ENCODE measurements around the gene GPR39. TPM values are rescaled to one million over a fixed set of nuclear protein-coding genes. Genes with fewer than 3 reads are reported as not detected.
"Not testable (repeated sequence)": the region's sequence is repeated elsewhere in the genome, so short reads cannot be mapped to it uniquely, and the experiment has no call there.

The GPR39 gene
- total RNA-seq, 1 donor from 2014 or later, result 1.6 TPM

DNA sequence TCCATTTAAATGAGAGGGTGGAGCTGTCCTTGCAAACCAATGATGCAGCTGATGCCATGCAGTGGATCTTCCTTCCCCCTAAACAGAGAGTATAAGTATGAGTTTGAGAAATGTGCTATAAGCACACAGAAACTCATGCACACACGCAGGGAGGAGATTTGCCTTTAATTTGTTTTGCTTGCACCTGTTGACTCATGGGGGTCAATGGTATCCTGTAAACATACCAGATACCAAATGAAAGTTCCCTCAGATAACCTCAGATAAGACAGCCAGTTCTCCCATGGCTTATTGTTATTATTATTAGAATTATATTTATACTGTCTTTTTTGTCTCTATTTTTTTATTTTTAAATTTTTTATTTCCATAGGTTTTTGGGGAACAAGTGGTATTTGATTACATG, 29.5 kb upstream of the GPR39 start:
- Histone ChIP-seq H3K4me3 (ENCODE audit: low read length in 3 of 3) (no peak overlapping the region), H3K9ac (ENCODE audit: low read depth in 1 of 3, low read length in 3 of 3) (no peak overlapping the region), H3K27ac (ENCODE audit: low read depth, low read length) (no peak overlapping the region), H3K27me3 (ENCODE audit: control insufficient read depth in 3 of 3, insufficient read depth in 3 of 3, low read length in 3 of 3) (peaks cover 0 to 3% (median 0%) of the 10 kb centered on the region in 3 donors), H3K36me3 (ENCODE audit: control insufficient read depth in 3 of 3, insufficient read depth in 3 of 3, low read length in 3 of 3) (no peaks in the 10 kb centered on the region), H3K9me3 (ENCODE audit: control insufficient read depth in 3 of 3, low read length in 3 of 3) (no peaks in the 10 kb centered on the region), H3K4me1 (ENCODE audit: control insufficient read depth in 3 of 3, insufficient read depth in 3 of 3, low read length in 3 of 3) (no peaks in the 10 kb centered on the region)

DNA sequence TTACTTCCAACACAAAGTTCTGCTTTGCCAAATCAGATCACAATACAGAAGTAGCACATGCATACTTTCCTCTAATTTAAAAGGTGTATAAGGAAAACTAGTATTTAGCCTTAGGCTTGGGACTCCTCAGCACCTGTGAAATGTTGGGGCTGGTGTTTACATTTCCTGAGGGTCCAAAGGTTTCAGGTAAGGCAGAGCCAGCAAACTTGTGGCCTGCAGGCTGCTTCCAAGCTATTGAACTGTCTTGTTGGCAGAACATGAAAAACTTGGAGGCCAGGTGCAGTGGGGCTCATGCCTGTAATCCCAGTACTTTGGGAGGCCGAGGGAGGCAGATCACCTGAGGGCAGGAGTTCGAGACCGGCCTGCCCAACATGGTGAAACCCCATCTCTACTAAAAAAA, 26.5 kb upstream of the GPR39 start:
- Histone ChIP-seq H3K9me3 (ENCODE audit: control insufficient read depth in 3 of 3, low read length in 3 of 3) (no peaks in the 10 kb centered on the region), H3K9ac (ENCODE audit: low read depth in 1 of 3, low read length in 3 of 3) (no peak overlapping the region), H3K36me3 (ENCODE audit: control insufficient read depth in 3 of 3, insufficient read depth in 3 of 3, low read length in 3 of 3) (no peaks in the 10 kb centered on the region), H3K27ac (ENCODE audit: low read depth, low read length) (no peak overlapping the region), H3K4me1 (ENCODE audit: control insufficient read depth in 3 of 3, insufficient read depth in 3 of 3, low read length in 3 of 3) (no peaks in the 10 kb centered on the region), H3K27me3 (ENCODE audit: control insufficient read depth in 3 of 3, insufficient read depth in 3 of 3, low read length in 3 of 3) (no peaks in the 10 kb centered on the region), H3K4me3 (ENCODE audit: low read length in 3 of 3) (no peak overlapping the region)

DNA sequence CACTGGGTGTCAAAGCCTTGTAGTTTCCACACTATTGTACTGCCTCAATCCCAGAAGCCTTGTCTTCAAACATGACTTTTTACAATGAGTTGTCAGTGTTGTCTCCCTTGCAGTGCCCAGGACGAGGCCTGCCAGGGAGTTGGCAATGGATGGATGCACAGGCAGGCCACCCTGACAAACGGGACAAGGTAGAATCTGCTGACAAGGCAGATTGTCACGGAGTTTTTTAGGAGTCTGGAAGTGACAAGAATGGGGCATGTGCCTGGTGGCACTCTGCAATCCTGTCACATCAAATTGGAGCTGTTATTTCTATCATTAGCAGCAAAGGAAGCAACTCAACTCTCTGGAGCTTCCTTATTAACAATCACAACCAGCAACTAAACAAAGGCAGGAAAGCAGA, 25.2 kb upstream of the GPR39 start:
- Histone ChIP-seq H3K27ac (ENCODE audit: low read depth, low read length) (no peak overlapping the region), H3K9me3 (ENCODE audit: control insufficient read depth in 3 of 3, low read length in 3 of 3) (no peaks in the 10 kb centered on the region), H3K9ac (ENCODE audit: low read depth in 1 of 3, low read length in 3 of 3) (no peak overlapping the region), H3K4me1 (ENCODE audit: control insufficient read depth in 3 of 3, insufficient read depth in 3 of 3, low read length in 3 of 3) (no peaks in the 10 kb centered on the region), H3K36me3 (ENCODE audit: control insufficient read depth in 3 of 3, insufficient read depth in 3 of 3, low read length in 3 of 3) (no peaks in the 10 kb centered on the region), H3K27me3 (ENCODE audit: control insufficient read depth in 3 of 3, insufficient read depth in 3 of 3, low read length in 3 of 3) (no peaks in the 10 kb centered on the region), H3K4me3 (ENCODE audit: low read length in 3 of 3) (no peak overlapping the region)

DNA sequence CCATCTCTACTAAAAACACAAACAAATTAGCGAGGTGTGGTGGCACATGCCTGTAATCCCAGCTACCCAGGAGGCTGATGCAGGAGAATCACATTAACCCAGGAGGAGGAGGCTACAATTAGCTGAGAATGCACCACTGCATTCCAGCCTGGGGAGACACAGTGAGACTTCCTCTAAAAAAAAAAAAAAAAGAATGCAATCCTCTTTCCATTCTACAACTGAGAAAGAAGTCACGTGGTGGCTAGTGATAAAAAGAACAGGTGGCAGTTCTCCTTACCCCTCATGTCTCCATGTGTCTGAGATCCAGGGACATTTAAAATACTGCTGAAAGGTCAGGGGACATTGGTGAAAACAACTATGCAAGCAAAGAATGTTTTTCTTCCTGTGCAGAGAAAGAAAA, 24.4 kb upstream of the GPR39 start:
- Histone ChIP-seq H3K4me3 (ENCODE audit: low read length in 3 of 3) (no peak overlapping the region), H3K36me3 (ENCODE audit: control insufficient read depth in 3 of 3, insufficient read depth in 3 of 3, low read length in 3 of 3) (no peaks in the 10 kb centered on the region), H3K9ac (ENCODE audit: low read depth in 1 of 3, low read length in 3 of 3) (no peak overlapping the region), H3K27ac (ENCODE audit: low read depth, low read length) (no peak overlapping the region), H3K4me1 (ENCODE audit: control insufficient read depth in 3 of 3, insufficient read depth in 3 of 3, low read length in 3 of 3) (no peaks in the 10 kb centered on the region), H3K27me3 (ENCODE audit: control insufficient read depth in 3 of 3, insufficient read depth in 3 of 3, low read length in 3 of 3) (no peaks in the 10 kb centered on the region), H3K9me3 (ENCODE audit: control insufficient read depth in 3 of 3, low read length in 3 of 3) (no peaks in the 10 kb centered on the region)

DNA sequence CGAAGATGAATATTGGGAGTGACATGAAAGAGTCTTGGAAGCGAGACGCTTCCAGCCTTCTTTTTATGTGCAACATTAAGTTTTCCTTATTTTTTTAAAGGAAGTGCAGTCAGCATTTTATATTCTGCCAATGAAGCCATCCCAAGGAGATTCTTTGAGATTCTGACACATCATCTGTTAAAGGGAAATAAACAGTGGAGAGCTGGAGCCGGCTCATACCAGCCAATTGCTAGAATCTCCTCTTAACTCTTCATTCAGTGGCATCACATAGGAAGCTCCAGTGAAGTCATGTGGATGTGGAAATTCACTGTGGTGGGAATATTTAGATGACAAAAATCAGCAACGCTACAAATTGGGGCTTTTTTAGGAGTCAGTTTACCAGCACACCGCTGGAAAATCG, 23.7 kb upstream of the GPR39 start:
- H3K9ac ChIP-seq (ENCODE audit: low read depth in 1 of 3, low read length in 3 of 3), result no peak overlapping the region
- no peaks in the 10 kb centered on the region for H3K4me1 ChIP-seq (ENCODE audit: control insufficient read depth in 3 of 3, insufficient read depth in 3 of 3, low read length in 3 of 3)
- no peak overlapping the region for H3K27ac ChIP-seq (ENCODE audit: low read depth, low read length)
- no peaks in the 10 kb centered on the region for H3K9me3 ChIP-seq (ENCODE audit: control insufficient read depth in 3 of 3, low read length in 3 of 3)
- H3K36me3 ChIP-seq (ENCODE audit: control insufficient read depth in 3 of 3, insufficient read depth in 3 of 3, low read length in 3 of 3), result no peaks in the 10 kb centered on the region
- H3K27me3 ChIP-seq (ENCODE audit: control insufficient read depth in 3 of 3, insufficient read depth in 3 of 3, low read length in 3 of 3), result no peaks in the 10 kb centered on the region
- no peak overlapping the region for H3K4me3 ChIP-seq (ENCODE audit: low read length in 3 of 3)

DNA sequence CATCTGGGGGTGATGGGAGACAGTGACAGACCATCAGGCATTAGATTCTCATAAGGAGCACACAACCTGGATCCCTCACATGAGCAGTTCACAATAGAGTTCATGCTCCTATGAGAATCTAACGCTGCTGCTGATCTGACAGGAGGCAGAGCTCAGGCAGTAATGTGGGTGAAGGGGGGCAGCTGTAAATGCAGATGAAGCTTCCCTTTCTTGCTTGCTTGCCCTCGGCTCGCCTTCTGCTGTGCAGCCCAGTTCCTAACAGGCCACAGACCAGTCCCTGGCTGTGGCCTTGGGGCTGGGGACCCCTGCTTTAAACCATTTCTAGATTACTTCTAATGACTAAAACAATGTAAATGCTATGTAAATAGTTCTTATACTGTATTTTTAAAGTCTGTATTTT, 19.6 kb upstream of the GPR39 start:
- not testable (repeated sequence) for H3K27ac ChIP-seq (ENCODE audit: low read depth, low read length); H3K27me3 ChIP-seq (ENCODE audit: control insufficient read depth in 3 of 3, insufficient read depth in 3 of 3, low read length in 3 of 3); H3K36me3 ChIP-seq (ENCODE audit: control insufficient read depth in 3 of 3, insufficient read depth in 3 of 3, low read length in 3 of 3); H3K9ac ChIP-seq (ENCODE audit: low read depth in 1 of 3, low read length in 3 of 3); H3K9me3 ChIP-seq (ENCODE audit: control insufficient read depth in 3 of 3, low read length in 3 of 3); H3K4me1 ChIP-seq (ENCODE audit: control insufficient read depth in 3 of 3, insufficient read depth in 3 of 3, low read length in 3 of 3); H3K4me3 ChIP-seq (ENCODE audit: low read length in 3 of 3)

DNA sequence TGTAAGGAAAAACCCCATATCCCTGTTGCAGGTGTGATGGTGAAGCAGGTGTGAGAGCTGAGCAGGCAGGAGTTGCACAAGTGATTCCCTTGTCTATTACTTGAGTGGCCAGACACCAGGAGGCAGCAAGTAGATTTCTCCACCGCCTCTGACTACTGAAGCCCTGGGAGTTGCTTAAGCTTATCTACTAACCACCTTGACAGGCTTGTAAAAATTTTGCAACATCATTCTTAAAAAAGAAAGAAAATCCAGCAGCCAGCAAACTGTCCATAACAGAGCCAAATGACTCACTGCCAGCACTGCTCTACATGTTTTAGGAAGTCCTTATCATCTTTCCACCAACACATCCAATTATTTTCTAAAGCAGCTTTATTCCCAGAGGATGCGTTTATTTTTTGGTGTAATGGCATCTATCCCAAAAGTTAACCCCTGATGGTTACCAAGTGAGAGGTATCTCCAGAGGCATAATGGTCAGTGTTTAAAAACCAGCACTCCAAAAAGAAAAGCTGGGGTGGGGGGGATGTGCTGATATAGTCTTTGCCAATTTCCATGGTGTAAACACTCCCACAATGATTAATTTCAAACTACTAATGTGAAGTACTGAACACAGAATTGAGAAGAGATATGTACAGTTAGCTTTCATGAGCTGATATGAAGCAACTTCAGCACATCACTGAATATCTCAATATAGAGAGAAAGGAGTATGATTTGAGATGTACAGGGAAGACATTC, 16.3 kb upstream of the GPR39 start:
- Histone ChIP-seq H3K4me3 (ENCODE audit: low read length in 3 of 3) (no peak overlapping the region), H3K27me3 (ENCODE audit: control insufficient read depth in 3 of 3, insufficient read depth in 3 of 3, low read length in 3 of 3) (peaks cover 0 to 3% (median 0%) of the 10 kb centered on the region in 3 donors), H3K27ac (ENCODE audit: low read depth, low read length) (no peak overlapping the region), H3K9me3 (ENCODE audit: control insufficient read depth in 3 of 3, low read length in 3 of 3) (no peaks in the 10 kb centered on the region), H3K36me3 (ENCODE audit: control insufficient read depth in 3 of 3, insufficient read depth in 3 of 3, low read length in 3 of 3) (no peaks in the 10 kb centered on the region), H3K4me1 (ENCODE audit: control insufficient read depth in 3 of 3, insufficient read depth in 3 of 3, low read length in 3 of 3) (no peaks in the 10 kb centered on the region), H3K9ac (ENCODE audit: low read depth in 1 of 3, low read length in 3 of 3) (no peak overlapping the region)

DNA sequence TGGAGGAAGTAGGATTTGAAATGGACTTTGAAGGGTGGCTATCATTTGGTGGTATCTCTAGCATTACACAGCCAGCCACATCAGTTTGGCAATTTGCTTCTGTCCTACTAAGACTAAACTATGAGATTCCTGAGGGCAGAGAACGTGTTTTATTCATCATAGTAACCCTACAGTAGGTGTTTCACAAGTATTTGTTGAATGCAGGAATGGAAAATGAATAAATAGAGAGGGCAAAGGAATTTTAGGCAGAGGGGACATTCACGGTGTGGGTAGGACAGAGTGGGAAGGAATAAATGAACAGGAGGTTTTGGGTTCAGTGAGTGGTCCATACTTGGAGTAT, 15.7 kb upstream of the GPR39 start:
- no peak overlapping the region for H3K9ac ChIP-seq (ENCODE audit: low read depth in 1 of 3, low read length in 3 of 3)
- no peaks in the 10 kb centered on the region for H3K9me3 ChIP-seq (ENCODE audit: control insufficient read depth in 3 of 3, low read length in 3 of 3)
- H3K4me3 ChIP-seq (ENCODE audit: low read length in 3 of 3), result no peak overlapping the region
- H3K27me3 ChIP-seq (ENCODE audit: control insufficient read depth in 3 of 3, insufficient read depth in 3 of 3, low read length in 3 of 3), result peaks cover 0 to 3% (median 0%) of the 10 kb centered on the region in 3 donors
- H3K4me1 ChIP-seq (ENCODE audit: control insufficient read depth in 3 of 3, insufficient read depth in 3 of 3, low read length in 3 of 3), result no peaks in the 10 kb centered on the region
- H3K27ac ChIP-seq (ENCODE audit: low read depth, low read length), result no peak overlapping the region
- no peaks in the 10 kb centered on the region for H3K36me3 ChIP-seq (ENCODE audit: control insufficient read depth in 3 of 3, insufficient read depth in 3 of 3, low read length in 3 of 3)

DNA sequence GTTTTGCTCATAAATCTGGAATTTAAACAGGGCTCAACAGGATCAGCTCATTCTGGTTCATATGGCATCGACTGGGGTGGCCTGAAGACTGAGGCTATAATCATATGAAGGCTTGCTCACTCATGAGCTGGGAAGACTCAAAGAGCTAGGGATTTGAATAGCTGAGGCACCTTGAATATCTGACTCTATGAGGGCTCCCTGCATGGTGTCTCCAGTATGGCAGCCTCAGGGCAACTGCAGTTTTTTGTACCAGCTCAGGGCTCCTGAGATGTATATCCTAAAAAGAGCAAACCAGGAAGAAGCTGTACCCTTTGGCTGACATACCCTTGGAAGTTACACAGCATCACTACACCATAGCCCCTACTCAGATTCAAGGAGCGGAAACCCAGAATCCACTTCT, 15.3 kb upstream of the GPR39 start:
- Histone ChIP-seq H3K27me3 (ENCODE audit: control insufficient read depth in 3 of 3, insufficient read depth in 3 of 3, low read length in 3 of 3) (peaks cover 0 to 3% (median 0%) of the 10 kb centered on the region in 3 donors), H3K27ac (ENCODE audit: low read depth, low read length) (no peak overlapping the region), H3K4me3 (ENCODE audit: low read length in 3 of 3) (no peak overlapping the region), H3K36me3 (ENCODE audit: control insufficient read depth in 3 of 3, insufficient read depth in 3 of 3, low read length in 3 of 3) (no peaks in the 10 kb centered on the region), H3K4me1 (ENCODE audit: control insufficient read depth in 3 of 3, insufficient read depth in 3 of 3, low read length in 3 of 3) (no peaks in the 10 kb centered on the region), H3K9me3 (ENCODE audit: control insufficient read depth in 3 of 3, low read length in 3 of 3) (no peaks in the 10 kb centered on the region), H3K9ac (ENCODE audit: low read depth in 1 of 3, low read length in 3 of 3) (no peak overlapping the region)

DNA sequence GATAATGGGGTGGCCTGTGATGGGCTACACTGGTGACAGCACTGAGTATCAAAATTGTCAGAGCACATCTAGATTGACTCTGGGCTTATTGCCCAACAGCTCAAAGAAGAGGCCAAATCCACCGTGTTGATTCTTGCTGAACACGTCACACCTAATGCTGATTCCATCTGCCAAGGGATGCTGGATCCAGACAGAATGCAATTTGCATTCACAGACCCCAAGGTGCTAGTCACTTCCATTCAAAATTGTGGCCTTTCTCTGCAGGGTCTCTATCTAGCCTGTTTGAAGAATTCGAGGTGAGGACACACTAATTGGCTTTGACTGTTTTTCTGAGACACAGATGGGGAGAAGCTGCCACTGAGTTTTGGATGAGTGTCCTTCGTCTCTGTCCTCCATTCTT, 13.5 kb upstream of the GPR39 start:
- H3K9ac ChIP-seq (ENCODE audit: low read depth in 1 of 3, low read length in 3 of 3), result no peak overlapping the region
- no peak overlapping the region for H3K4me3 ChIP-seq (ENCODE audit: low read length in 3 of 3)
- H3K4me1 ChIP-seq (ENCODE audit: control insufficient read depth in 3 of 3, insufficient read depth in 3 of 3, low read length in 3 of 3), result no peaks in the 10 kb centered on the region
- H3K9me3 ChIP-seq (ENCODE audit: control insufficient read depth in 3 of 3, low read length in 3 of 3), result no peaks in the 10 kb centered on the region
- H3K27me3 ChIP-seq (ENCODE audit: control insufficient read depth in 3 of 3, insufficient read depth in 3 of 3, low read length in 3 of 3), result peaks cover 0 to 3% (median 0%) of the 10 kb centered on the region in 3 donors
- no peaks in the 10 kb centered on the region for H3K36me3 ChIP-seq (ENCODE audit: control insufficient read depth in 3 of 3, insufficient read depth in 3 of 3, low read length in 3 of 3)
- H3K27ac ChIP-seq (ENCODE audit: low read depth, low read length), result no peak overlapping the region
